Measurements from ENCODE around the gene CMTM7. TPM values are rescaled to one million over a fixed set of nuclear protein-coding genes. Genes with fewer than 3 reads are reported as not detected.
"Not testable (repeated sequence)": the region's sequence is repeated elsewhere in the genome, so short reads cannot be mapped to it uniquely, and the experiment has no call there.

The CMTM7 gene
- total RNA-seq, 1 donor from 2014 or later, result 2.9 TPM

- DNase-seq (ENCODE audit: low spot score), result no peak
Observed at GRCh38 chr3:32381922-32382321, 9.7 kb upstream of the CMTM7 start.

- DNase-seq (ENCODE audit: low spot score), result no peak
Observed at GRCh38 chr3:32383136-32383711, 8.4 kb upstream of the CMTM7 start.

- DNase-seq (ENCODE audit: low spot score), result peak; percentile 74
Observed at GRCh38 chr3:32384938-32385337, 6.7 kb upstream of the CMTM7 start.

- DNase-seq (ENCODE audit: low spot score), result no peak
Observed at GRCh38 chr3:32387512-32387911, 4.1 kb upstream of the CMTM7 start.

GRCh38 chr3:32389577-32389976 lies 2.1 kb upstream of the CMTM7 start:
- DNase-seq (ENCODE audit: low spot score), result not testable (repeated sequence)

- DNase-seq (ENCODE audit: low spot score), result peak; percentile 64
Observed at GRCh38 chr3:32392536-32393302, 1.1 kb downstream of the CMTM7 start.

- DNase-seq (ENCODE audit: low spot score), result no peak
Observed at GRCh38 chr3:32395496-32395895, 3.8 kb downstream of the CMTM7 start.

- no peak for DNase-seq (ENCODE audit: low spot score)
Observed at GRCh38 chr3:32397941-32398340, 6.3 kb downstream of the CMTM7 start.

- no peak for DNase-seq (ENCODE audit: low spot score)
Observed at GRCh38 chr3:32398531-32398930, 6.9 kb downstream of the CMTM7 start.

- DNase-seq (ENCODE audit: low spot score), result peak; percentile 56
Observed at GRCh38 chr3:32399030-32399620, 7.5 kb downstream of the CMTM7 start.

GRCh38 chr3:32401126-32401525 lies 9.5 kb downstream of the CMTM7 start:
- DNase-seq (ENCODE audit: low spot score), result no peak

- peak; percentile 73 for DNase-seq (ENCODE audit: low spot score)
Observed at GRCh38 chr3:32401556-32402081, 10.0 kb downstream of the CMTM7 start.

GRCh38 chr3:32403663-32404062 lies 12.0 kb downstream of the CMTM7 start:
- DNase-seq (ENCODE audit: low spot score), result no peak

- DNase-seq (ENCODE audit: low spot score), result no peak
Observed at GRCh38 chr3:32404714-32405113, 13.1 kb downstream of the CMTM7 start.

GRCh38 chr3:32405155-32405554 lies 13.5 kb downstream of the CMTM7 start:
- no peak for DNase-seq (ENCODE audit: low spot score)

GRCh38 chr3:32405711-32406323 lies 14.2 kb downstream of the CMTM7 start:
- DNase-seq (ENCODE audit: low spot score), result no peak

- peak; percentile 46 for DNase-seq (ENCODE audit: low spot score)
Observed at GRCh38 chr3:32406486-32407408, 15.1 kb downstream of the CMTM7 start.

GRCh38 chr3:32410367-32411246 lies 19.0 kb downstream of the CMTM7 start:
- no peak for DNase-seq (ENCODE audit: low spot score)

- no peak for DNase-seq (ENCODE audit: low spot score)
Observed at GRCh38 chr3:32411442-32411841, 19.8 kb downstream of the CMTM7 start.

- no peak for DNase-seq (ENCODE audit: low spot score)
Observed at GRCh38 chr3:32412887-32413286, 21.2 kb downstream of the CMTM7 start.

Data from umbilical cord (tissue), 2 donors.